Measurements from ENCODE around the gene MAPK4. TPM values are rescaled to one million over a fixed set of nuclear protein-coding genes. Genes with fewer than 3 reads are reported as not detected.
"Not testable (repeated sequence)": the region's sequence is repeated elsewhere in the genome, so short reads cannot be mapped to it uniquely, and the experiment has no call there.

Gene MAPK4
- total RNA-seq (2021), result 3.0 to 4.2 TPM (median 3.3 TPM) in 3 replicates
- Bru-seq, nascent RNA, result percentile 43 among the genes with signal in this experiment
- long read RNA-seq, experiment 1, full-length matches to known transcripts, result 12 of 22 reads
- long read RNA-seq, experiment 1, partial matches to known transcripts, result 1 of 22 reads
- long read RNA-seq, experiment 1, other reads (novel, unspliced or antisense), result 9 of 22 reads
- long read RNA-seq, experiment 2, full-length matches to known transcripts, result 1 of 6 reads
- long read RNA-seq, experiment 2, partial matches to known transcripts, result 4 of 6 reads
- long read RNA-seq, experiment 2, other reads (novel, unspliced or antisense), result 1 of 6 reads
- long read RNA-seq, experiment 3, result 0 reads

DNA sequence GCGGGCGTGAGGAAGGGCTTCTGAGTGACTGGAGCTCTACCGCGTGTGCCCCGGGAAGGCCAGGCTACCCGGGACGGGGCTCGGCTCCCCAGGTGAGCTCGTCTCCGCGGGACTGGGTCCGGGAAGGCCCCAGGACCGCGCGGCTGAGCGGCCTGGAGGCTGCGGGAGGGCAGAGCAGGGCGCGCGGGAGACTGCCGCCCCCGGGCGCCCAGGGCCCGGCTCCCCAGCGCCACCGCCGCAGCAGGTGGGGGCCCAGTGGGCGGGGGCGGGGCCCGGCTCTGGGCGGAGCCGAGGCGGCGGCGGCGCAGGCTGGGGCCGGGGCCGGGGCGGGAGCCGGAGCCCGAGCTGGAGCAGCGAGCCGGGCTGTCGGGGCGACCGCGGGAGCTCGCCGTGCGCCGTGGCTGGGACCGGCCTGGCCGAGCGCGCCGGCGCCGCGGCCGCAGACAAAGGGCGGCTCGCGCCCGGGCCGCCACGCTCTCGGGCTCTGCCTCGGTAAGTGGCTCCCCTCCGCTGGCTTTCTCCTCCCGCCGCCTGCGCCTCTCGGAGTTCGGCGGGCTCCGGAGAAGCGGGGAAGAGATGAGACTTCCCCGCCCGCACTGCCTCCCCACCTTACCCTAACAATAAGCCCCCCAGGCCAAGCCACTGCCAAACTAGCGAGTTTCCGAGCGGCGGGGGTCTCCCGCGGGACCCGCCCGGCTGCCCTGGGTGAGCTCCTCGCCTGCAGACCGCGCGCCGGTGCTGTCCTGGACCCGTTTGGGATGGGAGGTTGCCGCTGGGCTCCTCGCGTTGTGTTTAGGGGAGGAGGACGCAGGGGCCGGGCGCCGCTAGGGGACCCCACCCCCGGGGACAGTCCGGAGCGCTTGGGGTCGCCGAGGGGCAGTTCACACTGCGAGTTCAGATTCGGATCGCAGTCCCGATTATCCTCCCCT, at the start of gene MAPK4:
MAPK4 (plus strand) TSS at position 336 of the 929 bp plus-strand sequence. CDS start 103,872 bp downstream, outside the sequence.
- Mint-ChIP-seq H3K36me3 (peaks cover 7% of the 10 kb centered on the region), H3K4me3 (peak within 1 kb of the TSS; percentile 70), H3K9me3 (peaks cover 16% of the 10 kb centered on the region), H3K27me3 (ENCODE audit: low read depth) (peaks cover 83% of the 10 kb centered on the region), H3K4me1 (peaks cover 18% of the 10 kb centered on the region), H3K27ac (no peak within 1 kb of the TSS)
- POLR2A ChIA-PET, result interaction anchor here (0.6 kb wide), 2 partner anchors 84 to 368 kb away, joined by 3 to 4 read pairs; no protein-coding TSS in a partner anchor
- DNase-seq (ENCODE audit: low spot score) (peak; percentile 49), ATAC-seq (peak; percentile 68)
- TF ChIP-seq GRHL2 (CRISPR knock-in tag; IDR thresholded peaks at IDR 0.05; ENCODE audit: insufficient replicate concordance, severe bottlenecking) (no peak), ZNF423 (CRISPR knock-in tag; IDR thresholded peaks at IDR 0.05) (peak; percentile 50), E2F1 (CRISPR knock-in tag; IDR thresholded peaks at IDR 0.05) (no peak), JUN (CRISPR knock-in tag; IDR thresholded peaks at IDR 0.05) (no peak)
- CTCF ChIA-PET, result interaction anchor here (0.8 to 2.1 kb wide), 5 partner anchors 10 to 188 kb away, joined by 3 to 11 read pairs (median 4); no protein-coding TSS in a partner anchor

DNA sequence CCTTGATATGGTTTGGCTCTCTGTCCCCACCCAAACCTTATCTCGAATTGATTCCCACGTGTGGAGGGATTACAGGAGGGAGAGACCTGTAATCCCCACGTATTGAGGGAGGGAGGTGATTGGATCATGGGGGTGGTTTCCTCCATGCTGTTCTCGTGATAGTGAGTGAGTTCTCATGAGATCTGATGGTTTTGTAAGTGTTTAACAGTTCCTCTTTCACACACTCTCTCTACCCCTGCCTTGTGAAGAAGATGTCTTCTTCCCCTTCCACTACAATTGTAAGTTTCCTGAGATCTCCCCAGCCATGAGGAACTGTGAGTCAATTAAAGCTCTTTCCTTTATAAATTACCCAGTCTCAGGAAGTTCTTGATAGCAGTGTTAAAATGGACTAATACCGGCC, 42.6 kb upstream of the MAPK4 start:
- H3K27ac Mint-ChIP-seq; CTCF ChIA-PET; H3K9me3 Mint-ChIP-seq; ATAC-seq; H3K27me3 Mint-ChIP-seq (ENCODE audit: low read depth); H3K4me3 Mint-ChIP-seq; POLR2A ChIA-PET; H3K36me3 Mint-ChIP-seq; DNase-seq (ENCODE audit: low spot score): not testable (repeated sequence)
- H3K4me1 Mint-ChIP-seq, result peaks cover 19% of the 10 kb centered on the region

DNA sequence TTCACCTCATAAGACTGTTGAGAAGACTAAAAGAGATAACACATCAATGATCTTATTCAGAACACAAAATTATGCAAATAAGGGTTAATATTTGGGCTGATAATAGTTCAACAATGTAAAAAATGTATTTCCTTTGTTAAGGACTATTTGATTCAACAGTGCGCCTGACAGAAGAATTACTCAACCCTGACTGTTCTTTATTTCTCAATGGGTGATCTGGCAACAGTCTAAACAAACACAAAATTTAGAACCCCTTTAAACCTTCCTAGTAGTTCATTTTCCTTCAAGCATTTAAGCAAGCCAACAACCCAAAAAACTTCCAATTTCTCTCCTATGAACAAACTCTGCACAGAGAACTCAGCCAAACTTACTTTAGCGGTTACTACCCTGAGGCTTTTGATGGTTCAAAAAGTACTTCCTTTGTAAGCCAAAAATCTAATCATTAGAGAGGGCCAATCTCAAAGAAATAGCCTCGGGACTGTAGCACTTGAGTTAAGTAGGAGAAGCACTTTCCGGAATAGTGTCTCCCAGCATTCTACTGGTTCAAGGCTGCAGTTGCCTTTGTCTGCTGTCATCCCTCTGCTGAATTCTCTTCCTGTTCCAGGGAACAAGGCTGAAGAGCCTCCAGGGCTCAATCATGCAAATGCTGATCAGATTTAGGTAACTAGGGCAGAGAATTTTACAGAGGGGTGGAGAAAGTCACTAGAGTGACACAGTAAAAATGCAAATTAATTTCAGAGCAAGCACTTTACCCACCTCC, 40.9 kb upstream of the MAPK4 start:
- ChIA-PET POLR2A (no interaction called here), CTCF (no interaction called here)
- DNase-seq (ENCODE audit: low spot score), result no peak
- Mint-ChIP-seq H3K9me3 (no peaks in the 10 kb centered on the region; the same call in 1 of the 2 replicates), H3K4me1 (peaks cover 29% of the 10 kb centered on the region), H3K27me3 (ENCODE audit: low read depth) (no peaks in the 10 kb centered on the region), H3K36me3 (no peaks in the 10 kb centered on the region), H3K4me3 (no peak overlapping the region), H3K27ac (no peak overlapping the region)
- peak; percentile 67 for ATAC-seq
- TF ChIP-seq ZNF423 (CRISPR knock-in tag; IDR thresholded peaks at IDR 0.05) (no peak), ZNF317 (CRISPR knock-in tag; IDR thresholded peaks at IDR 0.05; ENCODE audit: borderline replicate concordance, low read depth) (peak; percentile 84)

DNA sequence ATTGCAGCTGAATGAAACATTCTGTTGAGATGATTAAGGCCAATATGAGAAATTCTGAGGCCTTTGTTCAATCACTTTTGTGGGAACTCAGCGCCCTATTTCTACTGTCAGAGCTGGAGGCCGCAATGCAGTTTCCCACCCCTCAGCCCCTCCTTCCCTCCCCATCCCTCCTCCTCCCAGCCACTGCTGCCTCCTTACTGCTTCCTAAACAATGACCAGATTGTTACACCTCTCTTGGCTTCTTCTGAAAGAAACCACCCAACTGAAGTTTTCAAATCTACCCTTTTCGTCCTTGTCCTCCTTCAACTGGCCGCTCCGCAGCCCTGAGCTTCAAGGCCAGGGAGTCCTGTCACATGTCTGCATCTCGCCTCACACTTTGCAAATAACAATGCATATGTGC, 36.7 kb upstream of the MAPK4 start:
- Mint-ChIP-seq H3K4me3 (no peak overlapping the region), H3K9me3 (no peaks in the 10 kb centered on the region; the same call in 1 of the 2 replicates), H3K36me3 (no peaks in the 10 kb centered on the region), H3K27me3 (ENCODE audit: low read depth) (no peaks in the 10 kb centered on the region; the same call in 1 of the 2 replicates), H3K27ac (no peak overlapping the region), H3K4me1 (peaks cover 29% of the 10 kb centered on the region)
- ChIA-PET POLR2A (no interaction called here), CTCF (interaction anchor here (1.0 kb wide), 2 partner anchors 121 to 122 kb away, joined by 3 to 5 read pairs; no protein-coding TSS in a partner anchor)
- ATAC-seq (no peak), DNase-seq (ENCODE audit: low spot score) (no peak)
- TF ChIP-seq NR3C1 (CRISPR knock-in tag; conservative IDR thresholded peaks at IDR 0.05; ENCODE audit: low read depth) (no peak), NR1H2 (CRISPR knock-in tag; IDR thresholded peaks at IDR 0.05) (no peak), IRF1 (CRISPR knock-in tag; IDR thresholded peaks at IDR 0.05) (no peak), ZNF263 (CRISPR knock-in tag; IDR thresholded peaks at IDR 0.05; ENCODE audit: low read depth) (no peak), ZBTB21 (CRISPR knock-in tag; IDR thresholded peaks at IDR 0.05; ENCODE audit: borderline replicate concordance) (no peak), ZNF532 (CRISPR knock-in tag; IDR thresholded peaks at IDR 0.05; ENCODE audit: borderline replicate concordance) (no peak), ERG (CRISPR knock-in tag; IDR thresholded peaks at IDR 0.05) (no peak), HMGA2 (CRISPR knock-in tag; IDR thresholded peaks at IDR 0.05) (no peak), NR2C2 (CRISPR knock-in tag; IDR thresholded peaks at IDR 0.05) (no peak)
- TF ChIP-seq, protein P1, sequence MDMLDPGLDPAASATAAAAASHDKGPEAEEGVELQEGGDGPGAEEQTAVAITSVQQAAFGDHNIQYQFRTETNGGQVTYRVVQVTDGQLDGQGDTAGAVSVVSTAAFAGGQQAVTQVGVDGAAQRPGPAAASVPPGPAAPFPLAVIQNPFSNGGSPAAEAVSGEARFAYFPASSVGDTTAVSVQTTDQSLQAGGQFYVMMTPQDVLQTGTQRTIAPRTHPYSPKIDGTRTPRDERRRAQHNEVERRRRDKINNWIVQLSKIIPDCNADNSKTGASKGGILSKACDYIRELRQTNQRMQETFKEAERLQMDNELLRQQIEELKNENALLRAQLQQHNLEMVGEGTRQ (CRISPR knock-in tag; IDR thresholded peaks at IDR 0.05), result no peak
